ENCODE measurements around the gene ERMARD. TPM values are rescaled to one million over a fixed set of nuclear protein-coding genes. Genes with fewer than 3 reads are reported as not detected.

ERMARD gene
- total RNA-seq, 1 donor from 2014 or later = 30.3 TPM

DNA sequence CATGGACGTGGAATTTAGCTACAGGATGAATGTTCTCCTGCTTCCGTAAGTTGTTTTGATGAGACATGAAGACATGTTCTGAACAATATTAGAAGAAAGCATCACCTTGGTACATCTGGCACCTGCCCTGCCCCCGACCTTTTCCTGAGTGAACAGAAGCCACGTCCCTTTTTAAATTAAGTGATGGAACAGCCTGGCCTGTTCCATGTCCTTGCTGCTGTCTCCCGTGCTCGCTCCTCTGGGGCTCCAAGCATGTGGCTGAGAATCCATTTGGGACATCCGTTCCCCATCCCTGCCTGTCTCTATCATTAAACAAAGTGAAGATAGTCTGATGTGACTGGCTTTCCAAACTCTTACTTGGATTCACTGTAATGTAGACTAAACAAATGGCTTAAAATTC lies 36.4 kb downstream of the ERMARD start:
- Mint-ChIP-seq H3K27me3 (no peaks in the 10 kb centered on the region), H3K27ac (no peak overlapping the region), H3K9me3 (ENCODE audit: low read depth) (no peaks in the 10 kb centered on the region), H3K36me3 (ENCODE audit: insufficient read depth) (peaks cover 27% of the 10 kb centered on the region), H3K4me1 (ENCODE audit: low read depth) (peaks cover 29% of the 10 kb centered on the region), H3K4me3 (ENCODE audit: low read depth) (no peak overlapping the region)
- TF ChIP-seq, protein P1, sequence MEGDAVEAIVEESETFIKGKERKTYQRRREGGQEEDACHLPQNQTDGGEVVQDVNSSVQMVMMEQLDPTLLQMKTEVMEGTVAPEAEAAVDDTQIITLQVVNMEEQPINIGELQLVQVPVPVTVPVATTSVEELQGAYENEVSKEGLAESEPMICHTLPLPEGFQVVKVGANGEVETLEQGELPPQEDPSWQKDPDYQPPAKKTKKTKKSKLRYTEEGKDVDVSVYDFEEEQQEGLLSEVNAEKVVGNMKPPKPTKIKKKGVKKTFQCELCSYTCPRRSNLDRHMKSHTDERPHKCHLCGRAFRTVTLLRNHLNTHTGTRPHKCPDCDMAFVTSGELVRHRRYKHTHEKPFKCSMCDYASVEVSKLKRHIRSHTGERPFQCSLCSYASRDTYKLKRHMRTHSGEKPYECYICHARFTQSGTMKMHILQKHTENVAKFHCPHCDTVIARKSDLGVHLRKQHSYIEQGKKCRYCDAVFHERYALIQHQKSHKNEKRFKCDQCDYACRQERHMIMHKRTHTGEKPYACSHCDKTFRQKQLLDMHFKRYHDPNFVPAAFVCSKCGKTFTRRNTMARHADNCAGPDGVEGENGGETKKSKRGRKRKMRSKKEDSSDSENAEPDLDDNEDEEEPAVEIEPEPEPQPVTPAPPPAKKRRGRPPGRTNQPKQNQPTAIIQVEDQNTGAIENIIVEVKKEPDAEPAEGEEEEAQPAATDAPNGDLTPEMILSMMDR (IDR thresholded peaks at IDR 0.05; ENCODE audit: unreplicated experiment) = no peak
- DNase-seq (ENCODE audit: low spot score, unreplicated experiment) = no peak

DNA sequence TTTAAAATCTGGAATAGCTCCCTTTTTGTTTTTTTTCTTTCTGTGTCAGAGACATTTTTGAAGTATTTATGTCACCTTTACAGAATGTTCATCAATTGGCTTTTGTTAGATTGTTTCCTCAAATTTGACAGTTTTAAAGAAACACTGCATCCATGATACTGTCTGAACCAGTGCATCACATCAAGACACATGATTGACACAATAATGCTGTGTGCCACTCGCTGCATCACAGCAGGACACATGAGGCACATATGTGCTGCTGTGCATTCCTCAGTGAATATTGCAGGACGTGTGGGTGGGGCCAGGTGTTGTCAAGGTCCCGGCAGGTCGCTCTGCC lies 37.4 kb downstream of the ERMARD start:
- no peak for DNase-seq (ENCODE audit: low spot score, unreplicated experiment)
- H3K36me3 Mint-ChIP-seq (ENCODE audit: insufficient read depth) = peaks cover 22% of the 10 kb centered on the region
- peak overlapping the region; percentile 67 for H3K27ac Mint-ChIP-seq
- H3K9me3 Mint-ChIP-seq (ENCODE audit: low read depth) = no peaks in the 10 kb centered on the region
- peak overlapping the region; percentile 83 for H3K4me3 Mint-ChIP-seq (ENCODE audit: low read depth)
- H3K4me1 Mint-ChIP-seq (ENCODE audit: low read depth) = peaks cover 34% of the 10 kb centered on the region
- TF ChIP-seq, protein P1 (IDR thresholded peaks at IDR 0.05; ENCODE audit: unreplicated experiment) = no peak
- H3K27me3 Mint-ChIP-seq = no peaks in the 10 kb centered on the region

DNA sequence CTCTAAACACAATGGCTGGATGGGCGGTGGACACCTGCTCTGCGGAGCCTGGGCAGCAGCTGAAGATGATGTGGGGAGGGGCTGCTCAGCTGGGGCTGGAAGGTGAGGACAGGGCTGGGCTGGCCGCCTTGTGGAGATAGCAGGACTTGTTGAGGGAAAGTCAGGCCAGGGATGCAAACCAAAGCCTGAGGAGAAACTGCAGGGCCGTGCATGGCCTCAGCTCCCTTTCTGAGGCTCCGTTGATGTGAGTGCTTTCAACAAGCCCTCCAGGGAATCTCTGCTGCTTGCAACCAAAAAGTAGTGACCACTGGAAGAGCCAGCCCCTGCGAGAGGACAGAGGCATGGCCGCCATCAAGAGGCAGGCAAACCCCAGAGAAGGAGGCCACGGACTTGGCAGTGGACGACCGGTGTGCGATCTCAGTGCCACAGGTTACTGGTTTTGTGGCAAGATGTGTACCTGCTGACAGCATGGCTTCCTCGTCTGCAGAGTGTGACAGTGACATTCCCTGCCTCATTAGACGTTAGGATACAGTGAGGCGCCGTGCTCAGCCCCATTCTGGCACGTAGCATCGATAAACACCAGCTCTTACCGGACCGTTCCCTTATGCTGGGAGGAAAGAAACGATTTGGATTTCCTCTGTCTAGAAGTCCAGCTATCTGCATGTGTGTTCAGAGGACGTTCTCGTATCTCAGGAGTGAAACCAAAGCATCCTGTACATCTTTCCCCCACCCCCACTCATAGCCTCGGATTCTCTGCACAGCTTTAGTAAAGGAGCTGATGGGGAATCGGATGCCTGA lies 37.9 kb downstream of the ERMARD start:
- H3K36me3 Mint-ChIP-seq (ENCODE audit: insufficient read depth) = peaks cover 16% of the 10 kb centered on the region
- no peak for DNase-seq (ENCODE audit: low spot score, unreplicated experiment)
- TF ChIP-seq, protein P1 (IDR thresholded peaks at IDR 0.05; ENCODE audit: unreplicated experiment) = peak; percentile 15
- H3K9me3 Mint-ChIP-seq (ENCODE audit: low read depth) = no peaks in the 10 kb centered on the region
- peak overlapping the region; percentile 83 for H3K4me3 Mint-ChIP-seq (ENCODE audit: low read depth)
- no peaks in the 10 kb centered on the region for H3K27me3 Mint-ChIP-seq
- H3K4me1 Mint-ChIP-seq (ENCODE audit: low read depth) = peaks cover 38% of the 10 kb centered on the region
- peak overlapping the region; percentile 97 for H3K27ac Mint-ChIP-seq

DNA sequence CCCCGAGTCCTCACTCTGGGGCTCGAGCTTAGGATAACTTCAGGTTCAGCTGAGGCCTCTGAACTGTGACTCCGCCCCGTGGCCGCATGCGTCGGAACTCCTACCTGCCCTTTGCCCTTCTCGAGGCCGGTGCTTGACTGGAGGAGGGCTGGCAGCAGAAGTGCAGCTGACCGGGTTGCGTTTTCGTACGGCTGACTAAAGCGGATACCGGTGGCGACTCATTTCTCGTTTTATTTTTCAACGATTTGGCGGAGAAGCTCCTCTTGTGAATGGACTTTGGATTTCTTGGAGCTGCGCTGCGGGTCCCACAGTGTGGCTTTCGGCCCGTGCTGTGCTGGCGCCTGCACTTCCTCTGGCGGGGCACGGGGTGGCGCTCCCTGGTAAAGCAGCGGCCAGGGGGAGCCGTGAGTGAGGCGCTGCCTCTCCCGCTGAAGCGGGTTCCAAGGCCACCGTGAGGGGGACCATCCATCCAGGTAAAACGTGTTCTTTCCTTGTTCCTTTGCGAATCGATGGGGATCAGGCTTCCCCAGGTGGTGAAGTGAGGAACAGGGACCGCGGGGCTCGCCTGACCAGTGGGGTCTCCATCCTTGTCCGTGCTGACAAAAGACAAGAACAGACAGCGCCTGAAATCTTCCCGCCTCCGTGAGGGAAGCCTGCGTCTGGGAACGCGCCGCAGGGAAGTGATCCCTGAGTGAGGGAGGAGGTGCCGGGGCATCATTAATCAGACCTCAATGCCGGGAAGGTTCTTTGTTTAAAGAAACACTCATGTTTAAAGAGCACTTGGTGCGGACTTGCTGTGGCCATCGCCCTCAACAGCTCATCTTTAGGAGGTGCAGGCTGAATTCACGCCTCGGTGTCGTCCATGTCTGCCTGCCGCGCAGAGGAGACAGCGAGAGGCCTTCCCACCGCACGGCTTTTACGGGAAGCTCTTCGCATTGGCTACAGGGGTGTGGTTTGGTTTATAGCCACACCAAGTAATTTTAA lies 38.8 kb downstream of the ERMARD start:
- Mint-ChIP-seq H3K4me3 (ENCODE audit: low read depth) (peak overlapping the region; percentile 83), H3K9me3 (ENCODE audit: low read depth) (no peaks in the 10 kb centered on the region), H3K4me1 (ENCODE audit: low read depth) (peaks cover 45% of the 10 kb centered on the region), H3K27ac (peak overlapping the region; percentile 97), H3K36me3 (ENCODE audit: insufficient read depth) (peaks cover 12% of the 10 kb centered on the region), H3K27me3 (no peaks in the 10 kb centered on the region)
- TF ChIP-seq, protein P1 (IDR thresholded peaks at IDR 0.05; ENCODE audit: unreplicated experiment) = peak; percentile 96
- DNase-seq (ENCODE audit: low spot score, unreplicated experiment) = peak; percentile 78

DNA sequence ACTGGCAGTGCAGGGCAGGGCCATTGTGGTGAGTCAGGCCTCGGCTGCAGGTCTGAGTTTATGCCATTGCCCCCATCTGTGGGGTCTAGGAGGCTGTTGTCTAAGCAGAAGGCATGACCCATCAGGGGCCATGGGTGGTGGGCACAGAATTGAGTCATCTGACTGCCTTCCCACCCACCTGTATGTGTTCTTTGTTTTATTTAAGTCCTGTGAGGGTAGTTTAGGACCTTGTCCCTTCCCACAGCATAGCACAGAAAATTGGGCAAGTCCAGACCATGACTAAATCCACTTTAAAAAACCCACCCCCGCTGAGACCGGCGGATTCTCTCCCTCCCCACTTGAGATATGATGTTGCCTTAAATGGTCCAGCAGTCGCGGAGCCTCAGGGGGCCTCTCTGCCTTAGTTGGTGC lies 40.3 kb downstream of the ERMARD start:
- peaks cover 18% of the 10 kb centered on the region for H3K36me3 Mint-ChIP-seq (ENCODE audit: insufficient read depth)
- peak overlapping the region; percentile 83 for H3K4me3 Mint-ChIP-seq (ENCODE audit: low read depth)
- peak overlapping the region; percentile 42 for H3K27ac Mint-ChIP-seq
- no peaks in the 10 kb centered on the region for H3K27me3 Mint-ChIP-seq
- TF ChIP-seq, protein P1 (IDR thresholded peaks at IDR 0.05; ENCODE audit: unreplicated experiment) = no peak
- peak; percentile 3 for DNase-seq (ENCODE audit: low spot score, unreplicated experiment)
- peaks cover 5% of the 10 kb centered on the region for H3K9me3 Mint-ChIP-seq (ENCODE audit: low read depth)
- peaks cover 54% of the 10 kb centered on the region for H3K4me1 Mint-ChIP-seq (ENCODE audit: low read depth)
